WERI-Rb-1 (cell line): ENCODE measurements around the gene DMRTA2.
"Not testable (repeated sequence)": the region's sequence is repeated elsewhere in the genome, so short reads cannot be mapped to it uniquely, and the experiment has no call there.

Source experiments
- DNase-seq: peaks from one replicate; pipeline ENCODE4 v3.0.0-alpha.2; 2020
- H3K27ac ChIP-seq: fragments of 250-450 bp; sonication (Bioruptor Pico); 2 replicates; pipeline ENCODE4 v1.5.1; 2020; ENCODE audit warnings: mild to moderate bottlenecking, moderate library complexity
- H3K27me3 ChIP-seq: fragments of 250-450 bp; sonication (Bioruptor Pico); 2 replicates; pipeline ENCODE4 v1.5.1; 2021; ENCODE audit warnings: mild to moderate bottlenecking, low read depth, moderate library complexity; ENCODE audit not compliant: insufficient read depth, severe bottlenecking
- H3K36me3 ChIP-seq: fragments of 250-450 bp; sonication (Bioruptor Pico); 2 replicates; pipeline ENCODE4 v1.5.1; 2020; ENCODE audit warnings: mild to moderate bottlenecking, moderate library complexity
- H3K4me3 ChIP-seq: 2 replicates; pipeline ENCODE4 v1.5.1; 2011; ENCODE audit warnings: low read depth, mild to moderate bottlenecking, control low read depth, low read length
- H3K9me3 ChIP-seq: fragments of 250-450 bp; sonication (Bioruptor Pico); 2 replicates; pipeline ENCODE4 v1.5.1; 2021; ENCODE audit warnings: mild to moderate bottlenecking, moderate library complexity; ENCODE audit not compliant: severe bottlenecking
- CTCF ChIP-seq: IDR thresholded peaks from 2 replicates; pipeline ENCODE4 v1.5.1; 2011; ENCODE audit warnings: low read depth, mild to moderate bottlenecking, control low read depth, inconsistent platforms, low read length

The DMRTA2 gene

GRCh38 chr1:50415235-50416149 is 7.8 kb downstream of the DMRTA2 start:
- DNase-seq = no peak
- peaks cover 6% of the 10 kb centered on the region for H3K9me3 ChIP-seq
- no peaks in the 10 kb centered on the region for H3K36me3 ChIP-seq
- no peak overlapping the region for H3K27ac ChIP-seq
- TF ChIP-seq CTCF = no peak
- H3K27me3 ChIP-seq = peaks cover 32% of the 10 kb centered on the region
- H3K4me3 ChIP-seq = no peak overlapping the region

GRCh38 chr1:50414853-50415234 is 8.4 kb downstream of the DMRTA2 start:
- TF ChIP-seq CTCF = no peak
- Histone ChIP-seq H3K36me3 (no peaks in the 10 kb centered on the region), H3K9me3 (peaks cover 6% of the 10 kb centered on the region), H3K27me3 (peaks cover 32% of the 10 kb centered on the region), H3K27ac (no peak overlapping the region), H3K4me3 (no peak overlapping the region)
- no peak for DNase-seq

GRCh38 chr1:50412813-50413476 is 10.3 kb downstream of the DMRTA2 start:
- no peaks in the 10 kb centered on the region for H3K36me3 ChIP-seq
- H3K27ac ChIP-seq = no peak overlapping the region
- no peak overlapping the region for H3K4me3 ChIP-seq
- no peak for TF ChIP-seq CTCF
- no peak for DNase-seq
- H3K9me3 ChIP-seq = peaks cover 6% of the 10 kb centered on the region
- H3K27me3 ChIP-seq = peaks cover 23% of the 10 kb centered on the region

GRCh38 chr1:50405814-50406213 is 17.4 kb downstream of the DMRTA2 start:
- H3K27ac ChIP-seq = no peak overlapping the region
- H3K9me3 ChIP-seq = no peaks in the 10 kb centered on the region
- H3K27me3 ChIP-seq = no peaks in the 10 kb centered on the region
- H3K4me3 ChIP-seq = no peak overlapping the region
- H3K36me3 ChIP-seq = no peaks in the 10 kb centered on the region
- no peak for DNase-seq
- TF ChIP-seq CTCF = no peak

GRCh38 chr1:50393522-50394120 is 29.6 kb downstream of the DMRTA2 start:
- Histone ChIP-seq H3K27me3 (no peaks in the 10 kb centered on the region), H3K4me3 (no peak overlapping the region), H3K36me3 (no peaks in the 10 kb centered on the region), H3K9me3 (peaks cover 9% of the 10 kb centered on the region), H3K27ac (no peak overlapping the region)
- no peak for DNase-seq
- no peak for TF ChIP-seq CTCF

- not testable (repeated sequence) for H3K27me3 ChIP-seq, H3K9me3 ChIP-seq, H3K36me3 ChIP-seq, H3K4me3 ChIP-seq, H3K27ac ChIP-seq, DNase-seq
These were observed 41.7 kb downstream of the DMRTA2 start for GRCh38 chr1:50381551-50381950.
